ENCODE measurements around the gene INTS3.

- TF ChIP-seq CTCF (IDR thresholded peaks at IDR 0.05 in 4 of 5, conservative IDR thresholded peaks at IDR 0.05 in 1 of 5), result no peak
- TF ChIP-seq POLR2A (IDR thresholded peaks at IDR 0.05), result no peak
Measured at GRCh38 chr1:153776845-153777370, 49.1 kb downstream of the INTS3 start.
